ENCODE data around the gene IFNL4. TPM values are rescaled to one million over a fixed set of nuclear protein-coding genes. Genes with fewer than 3 reads are reported as not detected.
A peak's percentile ranks its signal among the peaks of the same experiment; 100 is the strongest.

IFNL4 gene
- total and polyA plus RNA-seq, 9 of the 15 experiments (the other 6 are each of a cell fraction or from before 2014, with no cell fraction given), result not detected

DNA sequence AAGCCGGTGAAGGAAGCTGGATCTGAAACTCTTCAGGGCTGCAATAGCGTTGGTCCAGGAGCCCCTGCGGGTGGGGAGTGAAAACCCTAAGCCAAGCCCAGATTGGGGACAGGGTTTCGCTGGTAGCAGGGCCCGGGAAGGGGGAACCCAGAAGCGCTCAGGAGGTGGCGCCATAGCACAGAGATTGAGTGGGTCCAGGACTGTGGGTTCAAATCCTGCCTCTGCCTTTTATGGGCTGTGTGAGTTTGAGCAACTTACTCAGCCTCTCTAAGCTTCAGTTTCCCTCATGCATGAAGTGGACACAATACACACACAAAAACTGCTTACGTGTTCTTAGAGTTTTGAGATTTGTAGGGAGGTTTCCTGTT, 36.3 kb downstream of the IFNL4 start:
- CTCF ChIA-PET (ENCODE audit: low intra/inter-chr PET ratio), result interaction anchor here (0.7 to 2.2 kb wide), 5 partner anchors 111 to 200 kb away, joined by 3 to 21 read pairs (median 4); partner anchors contain the start of gene PLEKHG2
- in situ Hi-C loops (cut with MboI), result loop anchor here (5.0 kb wide), 1 partner anchor 115 kb away; no protein-coding TSS in a partner anchor
- no peak overlapping the region; a peak in 1 of 4 replicates for H3K9ac ChIP-seq (ENCODE audit: insufficient read depth in 1 of 2, low read depth in 2 of 2, low read length in 2 of 2)
- H3K4me1 ChIP-seq (replicated peaks in 1 of 2; ENCODE audit: control insufficient read depth in 2 of 2, insufficient read depth in 2 of 2, low read length in 2 of 2), result no peaks in the 10 kb centered on the region
- peaks cover 0 to 5% of the 10 kb centered on the region in 2 experiments; a peak in 1 of 5 replicates for H3K27me3 ChIP-seq (ENCODE audit: control insufficient read depth in 2 of 2, insufficient read depth in 2 of 2, low read length in 2 of 2)
- H4K20me1 ChIP-seq (replicated peaks; ENCODE audit: control insufficient read depth, insufficient read depth, low read length), result no peaks in the 10 kb centered on the region; the same call in 1 of the 2 replicates
- peaks cover 3% of the 10 kb centered on the region for H3K9me3 ChIP-seq (replicated peaks; ENCODE audit: control insufficient read depth, insufficient read depth, low read depth, low read length)
- no peaks in the 10 kb centered on the region for H3K79me2 ChIP-seq (ENCODE audit: control insufficient read depth, insufficient read depth, low read length)
- ATAC-seq (peak; percentile 96), FAIRE-seq (peak; percentile 86), DNase-seq (ENCODE audit: extremely low read depth in 1 of 4, low spot score in 3 of 4) (peak; percentile 48 to 75 (median 60))
- intact Hi-C loops (cut with micrococcal nuclease), result loop anchor here (1.0 to 2.0 kb wide), 2 partner anchors 116 to 198 kb away; no protein-coding TSS in a partner anchor
- BruUV-seq (replicated peaks), result no TSS peak
- WGBS (ENCODE audit: insufficient coverage, low coverage, missing lambda C conversion rate), result 7% methylated on average over 8 of the region's 8 CpGs
- H3K36me3 ChIP-seq (ENCODE audit: control insufficient read depth, insufficient read depth, low read length), result no peaks in the 10 kb centered on the region
- H3K27ac ChIP-seq (ENCODE audit: extremely low read depth, low read depth, low read length), result no peak overlapping the region
- no peak overlapping the region for H3K4me2 ChIP-seq (ENCODE audit: insufficient read depth, low read length)
- H3K4me3 ChIP-seq, result no peak overlapping the region
- POLR2A ChIA-PET, result interaction anchor here (0.7 kb wide), 1 partner anchor 13 kb away, joined by 3 read pairs; no protein-coding TSS in a partner anchor
- no peak overlapping the region for H2AFZ ChIP-seq (ENCODE audit: low read depth, low read length)
- H3K9me1 ChIP-seq (ENCODE audit: control insufficient read depth, insufficient read depth, low read length), result no peaks in the 10 kb centered on the region
- TF ChIP-seq, protein P1, sequence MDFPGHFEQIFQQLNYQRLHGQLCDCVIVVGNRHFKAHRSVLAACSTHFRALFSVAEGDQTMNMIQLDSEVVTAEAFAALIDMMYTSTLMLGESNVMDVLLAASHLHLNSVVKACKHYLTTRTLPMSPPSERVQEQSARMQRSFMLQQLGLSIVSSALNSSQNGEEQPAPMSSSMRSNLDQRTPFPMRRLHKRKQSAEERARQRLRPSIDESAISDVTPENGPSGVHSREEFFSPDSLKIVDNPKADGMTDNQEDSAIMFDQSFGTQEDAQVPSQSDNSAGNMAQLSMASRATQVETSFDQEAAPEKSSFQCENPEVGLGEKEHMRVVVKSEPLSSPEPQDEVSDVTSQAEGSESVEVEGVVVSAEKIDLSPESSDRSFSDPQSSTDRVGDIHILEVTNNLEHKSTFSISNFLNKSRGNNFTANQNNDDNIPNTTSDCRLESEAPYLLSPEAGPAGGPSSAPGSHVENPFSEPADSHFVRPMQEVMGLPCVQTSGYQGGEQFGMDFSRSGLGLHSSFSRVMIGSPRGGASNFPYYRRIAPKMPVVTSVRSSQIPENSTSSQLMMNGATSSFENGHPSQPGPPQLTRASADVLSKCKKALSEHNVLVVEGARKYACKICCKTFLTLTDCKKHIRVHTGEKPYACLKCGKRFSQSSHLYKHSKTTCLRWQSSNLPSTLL (IDR thresholded peaks at IDR 0.05), result no peak
- TF ChIP-seq, protein P2, sequence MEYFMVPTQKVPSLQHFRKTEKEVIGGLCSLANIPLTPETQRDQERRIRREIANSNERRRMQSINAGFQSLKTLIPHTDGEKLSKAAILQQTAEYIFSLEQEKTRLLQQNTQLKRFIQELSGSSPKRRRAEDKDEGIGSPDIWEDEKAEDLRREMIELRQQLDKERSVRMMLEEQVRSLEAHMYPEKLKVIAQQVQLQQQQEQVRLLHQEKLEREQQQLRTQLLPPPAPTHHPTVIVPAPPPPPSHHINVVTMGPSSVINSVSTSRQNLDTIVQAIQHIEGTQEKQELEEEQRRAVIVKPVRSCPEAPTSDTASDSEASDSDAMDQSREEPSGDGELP (CRISPR knock-in tag; IDR thresholded peaks at IDR 0.05; ENCODE audit: borderline replicate concordance), result peak; percentile 27; the same call in 1 of the 2 replicates
- TF ChIP-seq, protein P3, sequence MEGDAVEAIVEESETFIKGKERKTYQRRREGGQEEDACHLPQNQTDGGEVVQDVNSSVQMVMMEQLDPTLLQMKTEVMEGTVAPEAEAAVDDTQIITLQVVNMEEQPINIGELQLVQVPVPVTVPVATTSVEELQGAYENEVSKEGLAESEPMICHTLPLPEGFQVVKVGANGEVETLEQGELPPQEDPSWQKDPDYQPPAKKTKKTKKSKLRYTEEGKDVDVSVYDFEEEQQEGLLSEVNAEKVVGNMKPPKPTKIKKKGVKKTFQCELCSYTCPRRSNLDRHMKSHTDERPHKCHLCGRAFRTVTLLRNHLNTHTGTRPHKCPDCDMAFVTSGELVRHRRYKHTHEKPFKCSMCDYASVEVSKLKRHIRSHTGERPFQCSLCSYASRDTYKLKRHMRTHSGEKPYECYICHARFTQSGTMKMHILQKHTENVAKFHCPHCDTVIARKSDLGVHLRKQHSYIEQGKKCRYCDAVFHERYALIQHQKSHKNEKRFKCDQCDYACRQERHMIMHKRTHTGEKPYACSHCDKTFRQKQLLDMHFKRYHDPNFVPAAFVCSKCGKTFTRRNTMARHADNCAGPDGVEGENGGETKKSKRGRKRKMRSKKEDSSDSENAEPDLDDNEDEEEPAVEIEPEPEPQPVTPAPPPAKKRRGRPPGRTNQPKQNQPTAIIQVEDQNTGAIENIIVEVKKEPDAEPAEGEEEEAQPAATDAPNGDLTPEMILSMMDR (IDR thresholded peaks at IDR 0.05 in 2 of 3, conservative IDR thresholded peaks at IDR 0.05 in 1 of 3; ENCODE audit: insufficient read depth in 2 of 3, low read depth in 1 of 3, low read length in 3 of 3), result peak; percentile 84 to 90 (median 89)
- TF ChIP-seq ZNF696 (CRISPR knock-in tag; conservative IDR thresholded peaks at IDR 0.05) (no peak), MYC (IDR thresholded peaks at IDR 0.05; ENCODE audit: low read depth, low read length) (0 out of 2 replicates have a peak, but pooled peaks have one; percentile 12), MYC (CRISPR knock-in tag; IDR thresholded peaks at IDR 0.05; ENCODE audit: borderline replicate concordance, low read depth) (no peak), ZKSCAN8 (CRISPR knock-in tag; IDR thresholded peaks at IDR 0.05) (no peak), ZNF431 (CRISPR knock-in tag; IDR thresholded peaks at IDR 0.05) (no peak), SRF (CRISPR knock-in tag; IDR thresholded peaks at IDR 0.05) (peak in 1 of 2 experiments; percentile 64; a peak in 2 of 4 replicates), RCOR1 (IDR thresholded peaks at IDR 0.05; ENCODE audit: borderline replicate concordance in 1 of 2, low read depth in 2 of 2, low read length in 2 of 2) (peak; percentile 23 to 78; a peak in 2 of 4 replicates), CBX3 (IDR thresholded peaks at IDR 0.05; ENCODE audit: borderline replicate concordance in 1 of 2, low read length in 2 of 2) (no peak), POLR3A (IDR thresholded peaks at IDR 0.05; ENCODE audit: borderline replicate concordance, extremely low read depth, insufficient read depth, insufficient read length) (no peak), C11orf30 (IDR thresholded peaks at IDR 0.05; ENCODE audit: low read depth) (no peak)
- TF ChIP-seq, protein P4, sequence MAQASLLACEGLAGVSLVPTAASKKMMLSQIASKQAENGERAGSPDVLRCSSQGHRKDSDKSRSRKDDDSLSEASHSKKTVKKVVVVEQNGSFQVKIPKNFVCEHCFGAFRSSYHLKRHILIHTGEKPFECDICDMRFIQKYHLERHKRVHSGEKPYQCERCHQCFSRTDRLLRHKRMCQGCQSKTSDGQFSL (CRISPR knock-in tag; IDR thresholded peaks at IDR 0.05), result no peak
- TF ChIP-seq, protein P4 (tag; IDR thresholded peaks at IDR 0.05), result no peak

Measured in K562 (cell line).